ENCODE data around the gene FMN2.
A peak's percentile ranks its signal among the peaks of the same experiment; 100 is the strongest.

The FMN2 gene

GRCh38 chr1:240201931-240202330 lies 110.2 kb downstream of the FMN2 start:
- DNase-seq: no peak

GRCh38 chr1:240207073-240207709 lies 115.5 kb downstream of the FMN2 start:
- DNase-seq: no peak

- no peak for DNase-seq
Measured at GRCh38 chr1:240210026-240210425, 118.3 kb downstream of the FMN2 start.

GRCh38 chr1:240212556-240212955 lies 120.9 kb downstream of the FMN2 start:
- no peak for DNase-seq

- DNase-seq: no peak
Measured at GRCh38 chr1:240217403-240217802, 125.7 kb downstream of the FMN2 start.

GRCh38 chr1:240219104-240219503 lies 127.4 kb downstream of the FMN2 start:
- no peak for DNase-seq

GRCh38 chr1:240226102-240226501 lies 134.4 kb downstream of the FMN2 start:
- no peak for DNase-seq

- DNase-seq: no peak
Measured at GRCh38 chr1:240230816-240231215, 139.1 kb downstream of the FMN2 start.

- no peak for DNase-seq
Measured at GRCh38 chr1:240232530-240232929, 140.8 kb downstream of the FMN2 start.

GRCh38 chr1:240234485-240235210 lies 143.0 kb downstream of the FMN2 start:
- no peak for DNase-seq

- DNase-seq: no peak
Measured at GRCh38 chr1:240235521-240236288, 144.0 kb downstream of the FMN2 start.

GRCh38 chr1:240237305-240237721 lies 145.6 kb downstream of the FMN2 start:
- no peak for DNase-seq

GRCh38 chr1:240239309-240239708 lies 147.6 kb downstream of the FMN2 start:
- no peak for DNase-seq

- DNase-seq: no peak
Measured at GRCh38 chr1:240241278-240241677, 149.6 kb downstream of the FMN2 start.

GRCh38 chr1:240242601-240243144 lies 151.0 kb downstream of the FMN2 start:
- DNase-seq: peak; percentile 72

- no peak for DNase-seq
Measured at GRCh38 chr1:240244968-240245628, 153.4 kb downstream of the FMN2 start.

GRCh38 chr1:240245629-240246020 lies 153.9 kb downstream of the FMN2 start:
- DNase-seq: no peak

- no peak for DNase-seq
Measured at GRCh38 chr1:240247899-240248298, 156.2 kb downstream of the FMN2 start.

- no peak for DNase-seq
Measured at GRCh38 chr1:240254006-240254405, 162.3 kb downstream of the FMN2 start.

GRCh38 chr1:240254778-240255291 lies 163.2 kb downstream of the FMN2 start:
- peak; percentile 7 for DNase-seq

GRCh38 chr1:240255922-240256321 lies 164.2 kb downstream of the FMN2 start:
- no peak for DNase-seq

GRCh38 chr1:240256836-240257503 lies 165.3 kb downstream of the FMN2 start:
- no peak for DNase-seq
